GM23338 (cell line): ENCODE measurements around the gene TAAR6. TPM values are rescaled to one million over a fixed set of nuclear protein-coding genes. Genes with fewer than 3 reads are reported as not detected.

Experiments used
- ATAC-seq: fragments of 200-7000 bp; cut with Tn5 transposase; 3 replicates; pipeline ENCODE4 v1.9.1; 2020
- DNase-seq: peaks from one replicate; pipeline ENCODE4 v3.0.0-alpha.2; 2015; ENCODE audit warnings: low spot score
- H2AFZ ChIP-seq: fragments of 200-600 bp; sonication (generic); 2 replicates; pipeline ENCODE4 v1.8.0; 2016; ENCODE audit warnings: antibody characterized with exemption, mild to moderate bottlenecking, moderate library complexity
- H3F3A ChIP-seq: fragments of 200-600 bp; sonication (generic); replicated peaks from 2 replicates; pipeline ENCODE4 v1.8.0; 2017; ENCODE audit warnings: antibody characterized with exemption, mixed run types, low read depth
- H3K27ac ChIP-seq: fragments of 200-600 bp; sonication (generic); 2 replicates; pipeline ENCODE4 v1.6.1; 2016; ENCODE audit warnings: low read depth
- H3K27me3 ChIP-seq: fragments of 200-600 bp; sonication (generic); 2 replicates; pipeline ENCODE4 v1.8.0; 2016; ENCODE audit warnings: mild to moderate bottlenecking, mixed run types, moderate library complexity; ENCODE audit not compliant: insufficient read depth
- H3K36me3 ChIP-seq: fragments of 200-600 bp; sonication (generic); 2 replicates; pipeline ENCODE4 v1.8.0; 2016; ENCODE audit warnings: mild to moderate bottlenecking; ENCODE audit not compliant: insufficient read depth
- H3K4me1 ChIP-seq: fragments of 200-600 bp; sonication (generic); 2 replicates; pipeline ENCODE4 v1.8.0; 2016; ENCODE audit warnings: mild to moderate bottlenecking, moderate library complexity; ENCODE audit not compliant: insufficient read depth
- H3K4me2 ChIP-seq: fragments of 200-600 bp; sonication (generic); 2 replicates; pipeline ENCODE4 v1.7.1; 2017; ENCODE audit warnings: mixed run types
- H3K4me3 ChIP-seq: fragments of 200-600 bp; sonication (generic); 2 replicates; pipeline ENCODE4 v1.6.1; 2016; ENCODE audit warnings: mixed run types
- H3K79me2 ChIP-seq: fragments of 200-600 bp; sonication (generic); replicated peaks from 2 replicates; pipeline ENCODE4 v1.8.0; 2017; ENCODE audit warnings: mild to moderate bottlenecking; ENCODE audit not compliant: insufficient read depth
- H3K9me2 ChIP-seq: fragments of 200-600 bp; sonication (generic); 2 replicates; pipeline ENCODE4 v1.8.0; 2017; ENCODE audit not compliant: insufficient read depth
- H4K20me1 ChIP-seq: fragments of 200-600 bp; sonication (generic); replicated peaks from 2 replicates; pipeline ENCODE4 v1.8.0; 2017; ENCODE audit warnings: mild to moderate bottlenecking; ENCODE audit not compliant: insufficient read depth
- H3K27ac Mint-ChIP-seq: 2 replicates; pipeline ENCODE4 v1.8.0; 2020; ENCODE audit warnings: inconsistent platforms, mild to moderate bottlenecking, moderate library complexity, mixed read lengths
- H3K27me3 Mint-ChIP-seq: 3 replicates; pipeline ENCODE4 v1.8.0; 2022; ENCODE audit warnings: low read depth, mild to moderate bottlenecking, moderate library complexity, mixed read lengths, inconsistent platforms; ENCODE audit not compliant: insufficient read depth, poor library complexity
- H3K36me3 Mint-ChIP-seq: 3 replicates; pipeline ENCODE4 v1.8.0; 2021; ENCODE audit warnings: low read depth, mild to moderate bottlenecking, inconsistent platforms, moderate library complexity, mixed read lengths
- H3K4me1 Mint-ChIP-seq: 3 replicates; pipeline ENCODE4 v1.8.0; 2020; ENCODE audit warnings: mild to moderate bottlenecking, inconsistent platforms, mixed read lengths
- H3K4me3 Mint-ChIP-seq: 3 replicates; pipeline ENCODE4 v1.8.0; 2021; ENCODE audit warnings: moderate library complexity, mild to moderate bottlenecking, inconsistent platforms, mixed read lengths
- H3K9me3 Mint-ChIP-seq: 3 replicates; pipeline ENCODE4 v1.8.0; 2020; ENCODE audit warnings: moderate library complexity, mild to moderate bottlenecking, inconsistent platforms, mixed read lengths
- CREB1 ChIP-seq: fragments of 250-450 bp; sonication (Bioruptor Pico); IDR thresholded peaks from 2 replicates; pipeline ENCODE4 v1.5.0; 2020; ENCODE audit warnings: low read depth, mild to moderate bottlenecking, moderate library complexity
- JUNB ChIP-seq: IDR thresholded peaks from one replicate; pipeline ENCODE4 v1.6.1; 2016; ENCODE audit warnings: antibody characterized with exemption; ENCODE audit not compliant: unreplicated experiment
- POLR2AphosphoS5 ChIP-seq: IDR thresholded peaks from 2 replicates; pipeline ENCODE4 v1.6.1; 2016; ENCODE audit warnings: antibody characterized with exemption, low read depth
- STAT1 ChIP-seq: IDR thresholded peaks from one replicate; pipeline ENCODE4 v1.6.1; 2016; ENCODE audit warnings: antibody characterized with exemption; ENCODE audit not compliant: unreplicated experiment
- ZNF114 ChIP-seq: fragments of 250-450 bp; sonication (Bioruptor Pico); IDR thresholded peaks from 2 replicates; pipeline ENCODE4 v1.5.0; 2020; ENCODE audit warnings: mild to moderate bottlenecking, moderate library complexity
- polyA plus RNA-seq: library from polyadenylated mRNA; unstranded; fragments of >200 nt; fragmentation: Nextera tagmentation; extraction: Ambion mirVana; gene quantifications from 2 replicates; pipeline ENCODE4 v1.2.1, GENCODE V29; 2016
- total RNA-seq: library from RNA; depleted of rRNA; stranded (reverse); fragments of >200 nt; shearing (Covaris generic); gene quantifications from 2 replicates; pipeline ENCODE4 v1.2.3, GENCODE V29; 2014
- TF ChIP-seq, protein P1 (sequence below): fragments of 250-450 bp; sonication (Bioruptor Pico); IDR thresholded peaks from 2 replicates; pipeline ENCODE4 v1.5.0; 2020; ENCODE audit warnings: mild to moderate bottlenecking, moderate library complexity
- TF ChIP-seq, protein P2 (sequence below): IDR thresholded peaks from 2 replicates; pipeline ENCODE4 v1.6.1; 2016; ENCODE audit warnings: antibody characterized with exemption
- TF ChIP-seq, protein P3 (sequence below): IDR thresholded peaks from one replicate; pipeline ENCODE4 v1.6.1; 2018; ENCODE audit warnings: antibody characterized with exemption; ENCODE audit not compliant: unreplicated experiment

The TAAR6 gene
- total and polyA plus RNA-seq, 2 experiments from 2014 or later: not detected

DNA sequence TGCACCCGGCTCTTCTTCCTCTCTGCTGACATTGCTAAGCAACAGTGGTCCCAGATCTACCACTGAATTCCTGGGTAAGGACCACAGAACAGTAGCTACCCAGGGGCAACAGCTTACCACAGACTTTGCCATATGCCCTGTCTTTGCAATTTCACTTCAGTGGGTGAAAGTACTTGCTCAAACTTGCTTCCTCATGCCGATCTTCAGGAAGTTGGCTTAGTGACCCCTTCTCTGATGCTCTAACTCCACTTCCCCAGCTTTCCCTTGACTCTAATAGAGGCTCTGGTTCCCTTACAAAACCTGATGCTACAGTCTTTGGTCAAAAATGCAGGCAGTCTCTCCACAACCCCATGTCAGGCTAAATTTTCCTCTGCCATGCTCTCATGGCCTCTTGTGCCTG lies 22.7 kb downstream of the TAAR6 start (continued):
- TF ChIP-seq, protein P1, sequence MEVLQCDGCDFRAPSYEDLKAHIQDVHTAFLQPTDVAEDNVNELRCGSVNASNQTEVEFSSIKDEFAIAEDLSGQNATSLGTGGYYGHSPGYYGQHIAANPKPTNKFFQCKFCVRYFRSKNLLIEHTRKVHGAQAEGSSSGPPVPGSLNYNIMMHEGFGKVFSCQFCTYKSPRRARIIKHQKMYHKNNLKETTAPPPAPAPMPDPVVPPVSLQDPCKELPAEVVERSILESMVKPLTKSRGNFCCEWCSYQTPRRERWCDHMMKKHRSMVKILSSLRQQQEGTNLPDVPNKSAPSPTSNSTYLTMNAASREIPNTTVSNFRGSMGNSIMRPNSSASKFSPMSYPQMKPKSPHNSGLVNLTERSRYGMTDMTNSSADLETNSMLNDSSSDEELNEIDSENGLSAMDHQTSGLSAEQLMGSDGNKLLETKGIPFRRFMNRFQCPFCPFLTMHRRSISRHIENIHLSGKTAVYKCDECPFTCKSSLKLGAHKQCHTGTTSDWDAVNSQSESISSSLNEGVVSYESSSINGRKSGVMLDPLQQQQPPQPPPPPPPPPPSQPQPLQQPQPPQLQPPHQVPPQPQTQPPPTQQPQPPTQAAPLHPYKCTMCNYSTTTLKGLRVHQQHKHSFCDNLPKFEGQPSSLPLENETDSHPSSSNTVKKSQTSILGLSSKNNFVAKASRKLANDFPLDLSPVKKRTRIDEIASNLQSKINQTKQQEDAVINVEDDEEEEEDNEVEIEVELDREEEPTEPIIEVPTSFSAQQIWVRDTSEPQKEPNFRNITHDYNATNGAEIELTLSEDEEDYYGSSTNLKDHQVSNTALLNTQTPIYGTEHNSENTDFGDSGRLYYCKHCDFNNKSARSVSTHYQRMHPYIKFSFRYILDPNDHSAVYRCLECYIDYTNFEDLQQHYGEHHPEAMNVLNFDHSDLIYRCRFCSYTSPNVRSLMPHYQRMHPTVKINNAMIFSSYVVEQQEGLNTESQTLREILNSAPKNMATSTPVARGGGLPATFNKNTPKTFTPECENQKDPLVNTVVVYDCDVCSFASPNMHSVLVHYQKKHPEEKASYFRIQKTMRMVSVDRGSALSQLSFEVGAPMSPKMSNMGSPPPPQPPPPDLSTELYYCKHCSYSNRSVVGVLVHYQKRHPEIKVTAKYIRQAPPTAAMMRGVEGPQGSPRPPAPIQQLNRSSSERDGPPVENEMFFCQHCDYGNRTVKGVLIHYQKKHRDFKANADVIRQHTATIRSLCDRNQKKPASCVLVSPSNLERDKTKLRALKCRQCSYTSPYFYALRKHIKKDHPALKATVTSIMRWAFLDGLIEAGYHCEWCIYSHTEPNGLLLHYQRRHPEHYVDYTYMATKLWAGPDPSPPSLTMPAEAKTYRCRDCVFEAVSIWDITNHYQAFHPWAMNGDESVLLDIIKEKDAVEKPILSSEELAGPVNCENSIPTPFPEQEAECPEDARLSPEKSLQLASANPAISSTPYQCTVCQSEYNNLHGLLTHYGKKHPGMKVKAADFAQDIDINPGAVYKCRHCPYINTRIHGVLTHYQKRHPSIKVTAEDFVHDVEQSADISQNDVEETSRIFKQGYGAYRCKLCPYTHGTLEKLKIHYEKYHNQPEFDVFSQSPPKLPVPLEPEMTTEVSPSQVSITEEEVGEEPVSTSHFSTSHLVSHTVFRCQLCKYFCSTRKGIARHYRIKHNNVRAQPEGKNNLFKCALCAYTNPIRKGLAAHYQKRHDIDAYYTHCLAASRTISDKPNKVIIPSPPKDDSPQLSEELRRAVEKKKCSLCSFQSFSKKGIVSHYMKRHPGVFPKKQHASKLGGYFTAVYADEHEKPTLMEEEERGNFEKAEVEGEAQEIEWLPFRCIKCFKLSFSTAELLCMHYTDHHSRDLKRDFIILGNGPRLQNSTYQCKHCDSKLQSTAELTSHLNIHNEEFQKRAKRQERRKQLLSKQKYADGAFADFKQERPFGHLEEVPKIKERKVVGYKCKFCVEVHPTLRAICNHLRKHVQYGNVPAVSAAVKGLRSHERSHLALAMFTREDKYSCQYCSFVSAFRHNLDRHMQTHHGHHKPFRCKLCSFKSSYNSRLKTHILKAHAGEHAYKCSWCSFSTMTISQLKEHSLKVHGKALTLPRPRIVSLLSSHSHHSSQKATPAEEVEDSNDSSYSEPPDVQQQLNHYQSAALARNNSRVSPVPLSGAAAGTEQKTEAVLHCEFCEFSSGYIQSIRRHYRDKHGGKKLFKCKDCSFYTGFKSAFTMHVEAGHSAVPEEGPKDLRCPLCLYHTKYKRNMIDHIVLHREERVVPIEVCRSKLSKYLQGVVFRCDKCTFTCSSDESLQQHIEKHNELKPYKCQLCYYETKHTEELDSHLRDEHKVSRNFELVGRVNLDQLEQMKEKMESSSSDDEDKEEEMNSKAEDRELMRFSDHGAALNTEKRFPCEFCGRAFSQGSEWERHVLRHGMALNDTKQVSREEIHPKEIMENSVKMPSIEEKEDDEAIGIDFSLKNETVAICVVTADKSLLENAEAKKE: no peak
- TF ChIP-seq CREB1 (CRISPR knock-in tag) (no peak), JUNB (no peak)

DNA sequence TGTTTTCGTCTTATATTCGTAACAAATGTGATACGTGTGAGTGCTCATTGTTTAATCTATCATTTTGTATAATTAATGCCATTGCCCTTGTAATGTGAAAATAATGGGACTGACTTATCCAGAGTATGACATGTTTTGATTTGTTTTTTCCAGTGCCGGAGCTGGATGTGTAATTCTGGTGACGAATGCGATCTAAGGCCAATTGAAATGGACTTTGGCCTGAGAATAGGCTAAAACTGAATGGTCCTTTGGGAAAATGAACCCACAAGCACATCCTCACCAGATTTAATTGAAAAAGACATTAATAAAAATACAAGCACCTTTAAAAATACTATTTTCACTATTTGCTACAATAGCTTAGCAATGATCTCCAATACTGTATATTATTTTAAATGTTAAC lies 26.1 kb downstream of the TAAR6 start:
- Histone ChIP-seq H4K20me1 (no peaks in the 10 kb centered on the region), H3K27me3 (no peaks in the 10 kb centered on the region), H3K4me3 (no peak overlapping the region), H3F3A (no peaks in the 10 kb centered on the region), H2AFZ (no peak overlapping the region), H3K4me1 (no peaks in the 10 kb centered on the region), H3K36me3 (no peaks in the 10 kb centered on the region), H3K27ac (no peak overlapping the region), H3K9me2 (no peaks in the 10 kb centered on the region), H3K4me2 (no peak overlapping the region), H3K79me2 (no peaks in the 10 kb centered on the region)
- no peak overlapping the region for H3K27ac Mint-ChIP-seq
- no peaks in the 10 kb centered on the region; the same call in 2 of the 3 replicates for H3K9me3 Mint-ChIP-seq
- H3K4me1 Mint-ChIP-seq: peaks cover 2% of the 10 kb centered on the region; the same call in 1 of the 3 replicates
- no peak overlapping the region for H3K4me3 Mint-ChIP-seq
- no peak for ATAC-seq
- no peaks in the 10 kb centered on the region for H3K27me3 Mint-ChIP-seq
- DNase-seq: no peak
- H3K36me3 Mint-ChIP-seq: no peaks in the 10 kb centered on the region
- TF ChIP-seq, protein P2, sequence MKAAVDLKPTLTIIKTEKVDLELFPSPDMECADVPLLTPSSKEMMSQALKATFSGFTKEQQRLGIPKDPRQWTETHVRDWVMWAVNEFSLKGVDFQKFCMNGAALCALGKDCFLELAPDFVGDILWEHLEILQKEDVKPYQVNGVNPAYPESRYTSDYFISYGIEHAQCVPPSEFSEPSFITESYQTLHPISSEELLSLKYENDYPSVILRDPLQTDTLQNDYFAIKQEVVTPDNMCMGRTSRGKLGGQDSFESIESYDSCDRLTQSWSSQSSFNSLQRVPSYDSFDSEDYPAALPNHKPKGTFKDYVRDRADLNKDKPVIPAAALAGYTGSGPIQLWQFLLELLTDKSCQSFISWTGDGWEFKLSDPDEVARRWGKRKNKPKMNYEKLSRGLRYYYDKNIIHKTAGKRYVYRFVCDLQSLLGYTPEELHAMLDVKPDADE: no peak
- TF ChIP-seq STAT1 (no peak), POLR2AphosphoS5 (no peak), ZNF114 (CRISPR knock-in tag) (no peak)
- TF ChIP-seq, protein P3, sequence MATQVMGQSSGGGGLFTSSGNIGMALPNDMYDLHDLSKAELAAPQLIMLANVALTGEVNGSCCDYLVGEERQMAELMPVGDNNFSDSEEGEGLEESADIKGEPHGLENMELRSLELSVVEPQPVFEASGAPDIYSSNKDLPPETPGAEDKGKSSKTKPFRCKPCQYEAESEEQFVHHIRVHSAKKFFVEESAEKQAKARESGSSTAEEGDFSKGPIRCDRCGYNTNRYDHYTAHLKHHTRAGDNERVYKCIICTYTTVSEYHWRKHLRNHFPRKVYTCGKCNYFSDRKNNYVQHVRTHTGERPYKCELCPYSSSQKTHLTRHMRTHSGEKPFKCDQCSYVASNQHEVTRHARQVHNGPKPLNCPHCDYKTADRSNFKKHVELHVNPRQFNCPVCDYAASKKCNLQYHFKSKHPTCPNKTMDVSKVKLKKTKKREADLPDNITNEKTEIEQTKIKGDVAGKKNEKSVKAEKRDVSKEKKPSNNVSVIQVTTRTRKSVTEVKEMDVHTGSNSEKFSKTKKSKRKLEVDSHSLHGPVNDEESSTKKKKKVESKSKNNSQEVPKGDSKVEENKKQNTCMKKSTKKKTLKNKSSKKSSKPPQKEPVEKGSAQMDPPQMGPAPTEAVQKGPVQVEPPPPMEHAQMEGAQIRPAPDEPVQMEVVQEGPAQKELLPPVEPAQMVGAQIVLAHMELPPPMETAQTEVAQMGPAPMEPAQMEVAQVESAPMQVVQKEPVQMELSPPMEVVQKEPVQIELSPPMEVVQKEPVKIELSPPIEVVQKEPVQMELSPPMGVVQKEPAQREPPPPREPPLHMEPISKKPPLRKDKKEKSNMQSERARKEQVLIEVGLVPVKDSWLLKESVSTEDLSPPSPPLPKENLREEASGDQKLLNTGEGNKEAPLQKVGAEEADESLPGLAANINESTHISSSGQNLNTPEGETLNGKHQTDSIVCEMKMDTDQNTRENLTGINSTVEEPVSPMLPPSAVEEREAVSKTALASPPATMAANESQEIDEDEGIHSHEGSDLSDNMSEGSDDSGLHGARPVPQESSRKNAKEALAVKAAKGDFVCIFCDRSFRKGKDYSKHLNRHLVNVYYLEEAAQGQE: no peak
